DOHH2 (cell line): ENCODE results near the gene BAIAP2.

Experiments used
- H3F3A ChIP-seq: fragments of 200-600 bp; sonication (generic), shearing (Covaris generic); 2 replicates; pipeline ENCODE4 v1.6.0; 2016; ENCODE audit warnings: antibody characterized with exemption, mild to moderate bottlenecking; ENCODE audit not compliant: control insufficient read depth, insufficient read depth
- H3K27ac ChIP-seq: fragments of 200-600 bp; sonication (generic); 2 replicates; pipeline ENCODE4 v1.5.1; 2014; ENCODE audit warnings: low read depth, mild to moderate bottlenecking, low read length, moderate library complexity
- H3K27me3 ChIP-seq: fragments of 200-600 bp; sonication (generic); 2 replicates; pipeline ENCODE4 v1.6.1; 2014; ENCODE audit warnings: mild to moderate bottlenecking, low read length, mixed read lengths; ENCODE audit not compliant: control insufficient read depth
- H3K36me3 ChIP-seq: fragments of 200-600 bp; sonication (generic); 2 replicates; pipeline ENCODE4 v1.6.1; 2014; ENCODE audit warnings: mild to moderate bottlenecking, low read length, moderate library complexity, mixed read lengths; ENCODE audit not compliant: control insufficient read depth
- H3K4me1 ChIP-seq: fragments of 200-600 bp; sonication (generic); 2 replicates; pipeline ENCODE4 v1.6.1; 2014; ENCODE audit warnings: mild to moderate bottlenecking, low read length, mixed read lengths; ENCODE audit not compliant: control insufficient read depth
- H3K4me2 ChIP-seq: fragments of 200-600 bp; sonication (generic); 2 replicates; pipeline ENCODE4 v1.6.0; 2014; ENCODE audit warnings: mild to moderate bottlenecking, low read length, moderate library complexity
- H3K4me3 ChIP-seq: fragments of 200-600 bp; sonication (generic); 2 replicates; pipeline ENCODE4 v1.5.1; 2014; ENCODE audit warnings: mild to moderate bottlenecking, low read length, mixed read lengths
- H3K79me2 ChIP-seq: fragments of 200-600 bp; sonication (generic); 2 replicates; pipeline ENCODE4 v1.6.1; 2014; ENCODE audit warnings: mild to moderate bottlenecking, low read length, mixed read lengths; ENCODE audit not compliant: control insufficient read depth
- H3K9me2 ChIP-seq: fragments of 200-600 bp; sonication (generic); replicated peaks from 2 replicates; pipeline ENCODE4 v1.6.1; 2014; ENCODE audit warnings: mild to moderate bottlenecking, low read length, mixed read lengths; ENCODE audit not compliant: control insufficient read depth
- H3K9me3 ChIP-seq: fragments of 200-600 bp; sonication (generic); 2 replicates; pipeline ENCODE4 v1.6.1; 2014; ENCODE audit warnings: antibody characterized with exemption, low read length, mixed read lengths; ENCODE audit not compliant: control insufficient read depth, insufficient read depth
- H4K20me1 ChIP-seq: fragments of 200-600 bp; sonication (generic); 2 replicates; pipeline ENCODE4 v1.6.0; 2014; ENCODE audit warnings: low read depth, mild to moderate bottlenecking, antibody characterized with exemption, low read length, moderate library complexity; ENCODE audit not compliant: control insufficient read depth, insufficient read depth
- CTCF ChIP-seq: fragments of 200-600 bp; sonication (generic); IDR thresholded peaks from one replicate; pipeline ENCODE4 v1.5.1; 2014; ENCODE audit warnings: antibody characterized with exemption, mild to moderate bottlenecking, low read depth, low read length; ENCODE audit not compliant: poor library complexity, severe bottlenecking
- EZH2phosphoT487 ChIP-seq: fragments of 200-600 bp; sonication (generic); IDR thresholded peaks from 2 replicates; pipeline ENCODE4 v1.6.1; 2017; ENCODE audit warnings: borderline replicate concordance, mild to moderate bottlenecking, antibody characterized with exemption, low read length, moderate library complexity, mixed read lengths

Gene BAIAP2

GRCh38 chr17:81065500-81065899 lies 30.5 kb downstream of the BAIAP2 start:
- Histone ChIP-seq H3K27ac (no peak overlapping the region), H3K36me3 (no peaks in the 10 kb centered on the region), H3K9me3 (no peaks in the 10 kb centered on the region), H3F3A (no peaks in the 10 kb centered on the region), H4K20me1 (no peaks in the 10 kb centered on the region), H3K79me2 (no peaks in the 10 kb centered on the region), H3K4me1 (no peaks in the 10 kb centered on the region), H3K9me2 (no peaks in the 10 kb centered on the region), H3K27me3 (no peaks in the 10 kb centered on the region), H3K4me3 (no peak overlapping the region), H3K4me2 (no peak overlapping the region)
- TF ChIP-seq EZH2phosphoT487: no peak
- TF ChIP-seq CTCF: no peak

DNA sequence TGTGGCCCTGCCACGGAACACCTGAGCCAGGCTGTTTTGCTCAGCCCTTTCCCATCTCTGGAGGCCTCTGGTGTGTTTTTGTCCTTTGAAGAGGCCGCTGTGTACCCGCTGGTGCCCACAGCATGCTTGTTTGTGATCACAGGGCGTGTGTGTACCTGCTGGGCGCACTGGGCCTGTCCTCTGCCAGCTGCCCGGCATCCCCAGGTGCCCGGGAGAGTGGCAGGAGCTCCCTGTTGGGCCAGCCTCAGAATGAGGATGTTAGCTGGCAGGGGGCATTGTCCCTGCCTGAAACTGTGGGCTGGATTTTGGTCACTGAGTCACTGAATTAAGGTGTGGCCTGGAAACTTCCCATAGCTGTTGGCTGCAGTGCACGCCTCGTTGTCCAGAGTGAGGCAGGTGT lies 31.1 kb downstream of the BAIAP2 start:
- no peak overlapping the region for H3K4me2 ChIP-seq
- no peaks in the 10 kb centered on the region for H3K9me3 ChIP-seq
- no peak overlapping the region for H3K27ac ChIP-seq
- H3K36me3 ChIP-seq: no peaks in the 10 kb centered on the region
- no peak overlapping the region for H3K4me3 ChIP-seq
- no peaks in the 10 kb centered on the region for H4K20me1 ChIP-seq
- H3K4me1 ChIP-seq: no peaks in the 10 kb centered on the region
- no peaks in the 10 kb centered on the region for H3K9me2 ChIP-seq
- no peaks in the 10 kb centered on the region for H3F3A ChIP-seq
- TF ChIP-seq CTCF (no peak), EZH2phosphoT487 (no peak)
- no peaks in the 10 kb centered on the region for H3K27me3 ChIP-seq
- no peaks in the 10 kb centered on the region for H3K79me2 ChIP-seq

- H3F3A ChIP-seq: no peaks in the 10 kb centered on the region
- no peak overlapping the region for H3K4me2 ChIP-seq
- no peaks in the 10 kb centered on the region for H3K4me1 ChIP-seq
- H4K20me1 ChIP-seq: no peaks in the 10 kb centered on the region
- no peaks in the 10 kb centered on the region for H3K9me3 ChIP-seq
- H3K79me2 ChIP-seq: no peaks in the 10 kb centered on the region
- no peak for TF ChIP-seq EZH2phosphoT487
- TF ChIP-seq CTCF: no peak
- no peaks in the 10 kb centered on the region for H3K36me3 ChIP-seq
- H3K4me3 ChIP-seq: no peak overlapping the region
- no peaks in the 10 kb centered on the region for H3K9me2 ChIP-seq
- H3K27me3 ChIP-seq: no peaks in the 10 kb centered on the region
- H3K27ac ChIP-seq: no peak overlapping the region
These were observed 31.9 kb downstream of the BAIAP2 start for GRCh38 chr17:81066771-81067315.
